ENCODE data around the gene STC2. TPM values are rescaled to one million over a fixed set of nuclear protein-coding genes. Genes with fewer than 3 reads are reported as not detected.

Gene STC2
- total RNA-seq, 3 donors from 2014 or later, result 12.8 to 502 (median 347) TPM

- TF ChIP-seq POLR2AphosphoS5 (IDR thresholded peaks at IDR 0.05) (no peak), CTCF (IDR thresholded peaks at IDR 0.05) (no peak), POLR2A (IDR thresholded peaks at IDR 0.05) (no peak)
- no peak overlapping the region for H3K27ac ChIP-seq
- no peaks in the 10 kb centered on the region for H3K36me3 ChIP-seq
- peaks cover 0 to 4% of the 10 kb centered on the region in 2 donors for H3K4me1 ChIP-seq
- no peaks in the 10 kb centered on the region for H3K9me3 ChIP-seq
- no peak overlapping the region for H3K4me3 ChIP-seq
- intact Hi-C loops (cut with DNase I; ENCODE audit: low total_unique reads), result loop anchor here (10.0 kb wide), 1 partner anchor 276 kb away; no protein-coding TSS in a partner anchor
- no peaks in the 10 kb centered on the region for H3K27me3 ChIP-seq
- no peak for DNase-seq (ENCODE audit: low spot score in 2 of 2)
These were observed 29.8 kb downstream of the STC2 start for GRCh38 chr5:173298213-173298926.

GRCh38 chr5:173297813-173298212, 30.4 kb downstream of the STC2 start:
- Histone ChIP-seq H3K4me1 (peaks cover 0 to 4% of the 10 kb centered on the region in 2 donors), H3K36me3 (no peaks in the 10 kb centered on the region), H3K9me3 (no peaks in the 10 kb centered on the region), H3K27ac (no peak overlapping the region), H3K27me3 (no peaks in the 10 kb centered on the region), H3K4me3 (no peak overlapping the region)
- TF ChIP-seq POLR2AphosphoS5 (IDR thresholded peaks at IDR 0.05), result no peak
- no peak for TF ChIP-seq POLR2A (IDR thresholded peaks at IDR 0.05)
- no peak for TF ChIP-seq CTCF (IDR thresholded peaks at IDR 0.05)
- no peak for DNase-seq (ENCODE audit: low spot score in 2 of 2)
- intact Hi-C loops (cut with DNase I; ENCODE audit: low total_unique reads), result loop anchor here (10.0 kb wide), 1 partner anchor 277 kb away; no protein-coding TSS in a partner anchor

- DNase-seq (ENCODE audit: low spot score in 2 of 2), result no peak
These were observed 31.2 kb downstream of the STC2 start for GRCh38 chr5:173296737-173297676.

GRCh38 chr5:173295796-173296195, 32.4 kb downstream of the STC2 start:
- no peak for DNase-seq (ENCODE audit: low spot score in 2 of 2)
- Histone ChIP-seq H3K4me3 (no peak overlapping the region), H3K36me3 (no peaks in the 10 kb centered on the region), H3K4me1 (peaks cover 0 to 4% of the 10 kb centered on the region in 2 donors), H3K27ac (no peak overlapping the region), H3K27me3 (no peaks in the 10 kb centered on the region), H3K9me3 (no peaks in the 10 kb centered on the region)
- TF ChIP-seq POLR2A (IDR thresholded peaks at IDR 0.05) (no peak), POLR2AphosphoS5 (IDR thresholded peaks at IDR 0.05) (no peak), CTCF (IDR thresholded peaks at IDR 0.05) (no peak)
- intact Hi-C loops (cut with DNase I; ENCODE audit: low total_unique reads), result loop anchor here (10.0 kb wide), 1 partner anchor 279 kb away; no protein-coding TSS in a partner anchor

More at GRCh38 chr5:173296737-173297676, 31.2 kb downstream of the STC2 start:
- Histone ChIP-seq H3K27me3 (no peaks in the 10 kb centered on the region), H3K4me3 (no peak overlapping the region), H3K9me3 (no peaks in the 10 kb centered on the region), H3K27ac (no peak overlapping the region), H3K4me1 (peaks cover 0 to 4% of the 10 kb centered on the region in 2 donors), H3K36me3 (no peaks in the 10 kb centered on the region)
- no peak for TF ChIP-seq CTCF (IDR thresholded peaks at IDR 0.05)
- TF ChIP-seq POLR2A (IDR thresholded peaks at IDR 0.05), result no peak
- no peak for TF ChIP-seq POLR2AphosphoS5 (IDR thresholded peaks at IDR 0.05)
- intact Hi-C loops (cut with DNase I; ENCODE audit: low total_unique reads), result loop anchor here (10.0 kb wide), 1 partner anchor 278 kb away; no protein-coding TSS in a partner anchor
